ENCODE measurements around the gene PDZD2.
"Not testable (repeated sequence)": the region's sequence is repeated elsewhere in the genome, so short reads cannot be mapped to it uniquely, and the experiment has no call there.

Gene PDZD2

DNA sequence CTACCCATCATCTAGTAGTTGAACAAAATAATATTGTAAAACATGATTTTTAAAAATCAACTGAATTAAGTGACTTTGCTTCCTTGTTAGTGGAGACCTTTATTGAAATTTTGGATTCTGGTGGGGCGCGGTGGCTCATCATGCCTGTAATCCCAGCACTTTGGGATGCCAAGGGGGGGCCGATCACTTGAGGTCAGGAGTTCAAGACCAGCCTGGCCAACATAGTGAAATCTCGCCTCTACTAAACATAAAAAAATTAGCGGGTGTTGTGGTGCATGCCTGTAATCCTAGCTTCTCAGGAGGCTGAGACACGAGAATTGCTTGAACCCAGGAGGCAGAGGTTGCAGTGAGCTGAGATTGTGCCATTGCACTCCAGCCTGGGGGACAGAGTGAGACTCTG, 439.9 kb downstream of the PDZD2 start:
- not testable (repeated sequence) for DNase-seq (ENCODE audit: low spot score)

GRCh38 chr5:32080565-32080964, 441.6 kb downstream of the PDZD2 start:
- DNase-seq (ENCODE audit: low spot score), result not testable (repeated sequence)

DNA sequence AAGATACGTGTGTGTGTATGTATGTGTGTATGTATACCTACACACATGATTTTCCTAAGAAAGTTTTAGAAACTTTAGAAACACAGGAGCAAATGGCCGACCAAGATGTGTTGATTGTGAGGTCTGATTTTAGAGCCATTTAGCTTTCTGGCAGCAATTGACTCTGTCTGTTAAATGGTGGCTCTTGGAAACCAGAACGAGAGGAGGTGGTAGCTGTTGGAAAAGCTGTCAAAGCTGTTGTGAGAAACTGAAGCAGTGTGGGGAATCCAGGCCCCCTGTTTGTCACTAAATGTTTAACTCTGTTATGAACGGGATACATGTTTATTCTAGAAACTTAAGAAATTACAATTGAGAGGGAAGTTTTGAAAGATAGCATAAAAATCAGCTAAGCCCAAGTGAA, 443.8 kb downstream of the PDZD2 start:
- no peak for DNase-seq (ENCODE audit: low spot score)

DNA sequence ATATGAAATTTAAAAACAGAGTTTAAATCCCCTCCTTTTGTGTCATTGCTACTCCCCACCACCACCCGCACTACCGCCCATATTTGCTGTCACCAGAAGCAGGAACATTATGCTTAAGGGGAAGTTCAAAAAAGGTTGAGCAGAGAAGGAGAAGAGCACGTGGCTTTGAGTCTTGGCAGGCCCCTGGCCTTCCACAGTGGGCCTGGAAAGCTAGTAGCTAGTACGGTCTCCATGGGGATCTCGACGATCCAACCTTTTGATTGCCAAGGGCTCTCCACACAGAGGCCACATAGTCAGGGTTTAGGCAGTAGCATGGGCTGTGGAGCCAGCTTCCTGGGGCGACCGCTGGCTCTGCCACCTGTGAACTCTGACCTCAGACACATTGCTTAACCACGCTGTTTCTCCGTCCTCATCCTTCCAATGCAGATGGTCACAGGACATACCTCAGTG, 445.1 kb downstream of the PDZD2 start:
- no peak for DNase-seq (ENCODE audit: low spot score)

DNA sequence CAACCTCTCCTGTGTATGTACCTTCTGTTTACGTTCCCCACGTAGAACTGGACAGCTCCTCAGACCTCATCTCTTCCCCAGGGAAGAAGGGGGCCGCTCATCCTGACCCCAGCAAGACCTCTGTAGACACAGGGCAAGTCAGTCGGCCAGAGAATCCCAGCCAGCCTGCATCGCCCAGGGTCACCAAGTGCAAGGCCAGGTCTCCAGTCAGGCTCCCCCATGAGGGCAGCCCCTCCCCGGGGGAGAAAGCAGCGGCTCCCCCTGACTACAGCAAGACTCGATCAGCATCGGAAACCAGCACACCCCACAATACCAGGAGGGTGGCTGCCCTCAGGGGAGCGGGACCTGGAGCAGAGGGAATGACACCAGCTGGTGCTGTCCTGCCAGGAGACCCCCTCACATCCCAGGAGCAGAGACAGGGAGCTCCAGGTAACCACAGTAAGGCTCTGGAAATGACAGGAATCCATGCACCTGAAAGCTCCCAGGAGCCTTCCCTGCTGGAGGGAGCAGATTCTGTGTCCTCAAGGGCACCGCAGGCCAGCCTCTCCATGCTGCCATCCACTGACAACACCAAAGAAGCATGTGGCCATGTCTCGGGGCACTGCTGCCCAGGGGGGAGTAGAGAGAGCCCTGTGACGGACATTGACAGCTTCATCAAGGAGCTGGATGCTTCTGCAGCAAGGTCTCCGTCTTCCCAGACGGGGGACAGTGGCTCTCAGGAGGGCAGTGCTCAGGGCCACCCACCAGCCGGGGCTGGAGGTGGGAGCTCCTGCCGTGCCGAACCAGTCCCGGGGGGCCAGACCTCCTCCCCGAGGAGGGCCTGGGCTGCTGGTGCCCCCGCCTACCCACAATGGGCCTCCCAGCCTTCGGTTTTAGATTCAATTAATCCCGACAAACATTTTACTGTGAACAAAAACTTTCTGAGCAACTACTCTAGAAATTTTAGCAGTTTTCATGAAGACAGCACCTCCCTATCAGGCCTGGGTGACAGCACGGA, 448.5 kb downstream of the PDZD2 start:
- DNase-seq (ENCODE audit: low spot score), result no peak

DNA sequence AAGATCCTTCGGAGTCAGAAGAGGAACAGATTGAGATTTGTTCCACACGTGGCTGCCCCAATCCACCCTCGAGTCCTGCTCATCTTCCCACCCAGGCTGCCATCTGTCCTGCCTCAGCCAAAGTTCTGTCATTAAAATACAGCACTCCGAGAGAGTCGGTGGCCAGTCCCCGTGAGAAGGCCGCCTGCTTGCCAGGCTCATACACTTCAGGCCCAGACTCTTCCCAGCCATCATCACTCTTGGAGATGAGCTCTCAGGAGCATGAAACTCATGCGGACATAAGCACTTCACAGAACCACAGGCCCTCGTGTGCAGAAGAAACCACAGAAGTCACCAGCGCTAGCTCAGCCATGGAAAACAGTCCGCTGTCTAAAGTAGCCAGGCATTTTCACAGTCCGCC, 449.3 kb downstream of the PDZD2 start:
- no peak for DNase-seq (ENCODE audit: low spot score)

- DNase-seq (ENCODE audit: low spot score), result no peak
Measured at GRCh38 chr5:32089146-32090000, 450.4 kb downstream of the PDZD2 start.

DNA sequence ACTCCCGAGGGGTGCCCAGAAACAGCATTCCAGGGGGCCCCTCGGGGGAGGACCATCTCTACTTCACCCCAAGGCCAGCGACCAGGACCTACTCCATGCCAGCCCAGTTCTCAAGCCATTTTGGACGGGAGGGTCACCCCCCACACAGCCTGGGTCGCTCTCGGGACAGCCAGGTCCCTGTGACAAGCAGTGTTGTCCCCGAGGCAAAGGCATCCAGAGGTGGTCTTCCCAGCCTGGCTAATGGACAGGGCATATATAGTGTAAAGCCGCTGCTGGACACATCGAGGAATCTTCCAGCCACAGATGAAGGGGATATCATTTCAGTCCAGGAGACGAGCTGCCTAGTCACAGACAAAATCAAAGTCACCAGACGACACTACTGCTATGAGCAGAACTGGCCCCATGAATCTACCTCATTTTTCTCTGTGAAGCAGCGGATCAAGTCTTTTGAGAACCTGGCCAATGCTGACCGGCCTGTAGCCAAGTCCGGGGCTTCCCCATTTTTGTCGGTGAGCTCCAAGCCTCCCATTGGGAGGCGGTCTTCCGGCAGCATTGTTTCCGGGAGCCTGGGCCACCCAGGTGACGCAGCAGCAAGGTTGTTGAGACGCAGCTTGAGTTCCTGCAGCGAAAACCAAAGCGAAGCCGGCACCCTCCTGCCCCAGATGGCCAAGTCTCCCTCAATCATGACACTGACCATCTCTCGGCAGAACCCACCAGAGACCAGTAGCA, 451.3 kb downstream of the PDZD2 start:
- no peak for DNase-seq (ENCODE audit: low spot score)

DNA sequence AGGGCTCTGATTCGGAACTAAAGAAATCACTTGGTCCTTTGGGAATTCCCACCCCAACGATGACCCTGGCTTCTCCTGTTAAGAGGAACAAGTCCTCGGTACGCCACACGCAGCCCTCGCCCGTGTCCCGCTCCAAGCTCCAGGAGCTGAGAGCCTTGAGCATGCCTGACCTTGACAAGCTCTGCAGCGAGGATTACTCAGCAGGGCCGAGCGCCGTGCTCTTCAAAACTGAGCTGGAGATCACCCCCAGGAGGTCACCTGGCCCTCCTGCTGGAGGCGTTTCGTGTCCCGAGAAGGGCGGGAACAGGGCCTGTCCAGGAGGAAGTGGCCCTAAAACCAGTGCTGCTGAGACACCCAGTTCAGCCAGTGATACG, 451.8 kb downstream of the PDZD2 start:
- no peak for DNase-seq (ENCODE audit: low spot score)

DNA sequence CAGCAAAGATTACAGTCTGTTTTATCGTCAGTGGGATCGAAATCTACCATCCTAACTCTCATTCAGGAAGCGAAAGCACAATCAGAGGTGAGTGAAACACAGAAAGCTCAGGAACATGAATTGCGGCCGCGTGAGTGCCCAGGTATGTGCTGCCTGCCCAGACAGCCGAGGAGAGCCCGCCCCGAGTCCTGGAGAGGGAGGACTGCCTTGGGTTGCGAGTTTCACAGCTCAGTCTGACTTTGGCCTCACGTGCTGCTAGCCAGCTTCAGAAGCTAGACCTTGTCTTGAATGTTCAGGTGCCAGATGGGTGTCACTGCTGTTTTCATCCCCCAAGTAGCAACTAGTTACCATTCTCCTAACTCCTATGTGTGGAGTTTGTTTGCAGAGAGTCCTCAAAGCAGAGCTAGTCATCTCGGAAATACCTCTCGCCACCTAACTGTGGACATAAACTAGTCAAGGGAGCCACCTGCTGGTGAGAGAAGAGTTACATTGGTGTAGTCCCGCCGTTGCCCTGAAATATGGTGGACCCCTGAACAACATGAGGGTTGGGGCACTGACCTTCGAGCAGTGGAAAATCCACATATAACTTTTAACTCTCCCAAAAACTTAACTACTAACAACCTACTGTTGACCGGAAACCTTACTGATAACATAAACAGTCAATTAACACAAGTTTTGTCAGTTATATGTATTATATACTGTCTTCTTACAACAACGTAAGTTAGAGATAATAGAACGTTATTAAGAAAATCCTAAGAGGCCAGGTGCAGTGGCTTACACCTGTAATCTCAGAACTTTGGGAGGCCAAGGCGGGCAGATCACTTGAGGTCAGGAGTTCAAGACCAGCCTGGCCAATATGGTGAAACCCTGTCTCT, 454.2 kb downstream of the PDZD2 start:
- peak; percentile 60 for DNase-seq (ENCODE audit: low spot score)

DNA sequence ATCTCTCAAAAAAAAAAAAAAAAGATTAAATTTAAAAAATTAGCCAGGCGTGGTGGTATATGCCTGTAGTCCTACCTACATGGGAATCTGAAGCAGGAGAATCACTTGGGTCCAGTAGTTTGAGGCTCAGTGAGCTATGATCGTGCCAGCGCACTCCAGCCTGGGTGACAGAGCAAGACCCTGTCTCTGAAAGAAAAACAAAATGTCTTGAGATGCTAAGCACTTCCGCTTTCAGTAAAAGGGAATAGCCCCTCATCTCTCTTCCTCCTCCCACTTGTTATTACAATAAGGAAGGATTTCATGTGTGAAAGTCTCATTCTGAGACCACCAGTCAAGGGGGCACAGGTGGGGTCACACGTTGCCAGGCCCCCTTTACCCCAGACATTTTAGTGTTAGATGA, 455.8 kb downstream of the PDZD2 start:
- no peak for DNase-seq (ENCODE audit: low spot score)

- DNase-seq (ENCODE audit: low spot score), result no peak
Measured at GRCh38 chr5:32095261-32095671, 456.3 kb downstream of the PDZD2 start.

DNA sequence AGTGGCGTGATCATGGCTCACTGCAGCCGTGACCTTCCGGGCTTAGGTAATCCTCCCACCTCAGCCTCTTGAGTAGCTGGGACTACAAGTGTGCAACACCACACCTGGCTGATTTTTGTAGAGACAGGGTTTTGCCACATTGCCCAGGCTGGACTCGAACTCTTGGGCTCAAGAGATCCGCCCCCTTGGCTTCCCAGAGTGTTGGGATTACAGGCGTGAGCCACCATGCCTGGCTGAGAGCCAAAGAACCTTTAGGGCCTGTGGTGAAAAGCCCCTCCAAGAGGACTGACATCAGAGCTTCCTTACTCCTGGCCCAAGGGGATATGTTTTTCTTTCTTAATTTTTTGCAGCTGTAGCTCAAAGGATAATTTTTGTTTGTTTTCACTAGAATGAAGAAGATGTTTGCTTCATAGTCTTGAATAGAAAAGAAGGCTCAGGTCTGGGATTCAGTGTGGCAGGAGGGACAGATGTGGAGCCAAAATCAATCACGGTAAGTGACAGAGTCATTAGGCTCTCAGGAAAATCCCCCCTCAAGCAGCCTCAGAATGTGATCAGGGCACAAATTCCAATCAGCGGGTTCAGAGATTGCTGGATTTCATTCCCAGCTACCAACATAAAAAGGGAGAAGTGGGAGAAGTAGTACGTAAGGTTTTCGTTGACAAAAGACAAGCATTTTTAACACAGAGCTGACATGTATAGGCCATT, 458.1 kb downstream of the PDZD2 start:
- no peak for DNase-seq (ENCODE audit: low spot score)

- no peak for DNase-seq (ENCODE audit: low spot score)
Measured at GRCh38 chr5:32098291-32098690, 459.4 kb downstream of the PDZD2 start.

GRCh38 chr5:32098890-32099310, 460.0 kb downstream of the PDZD2 start:
- no peak for DNase-seq (ENCODE audit: low spot score)

DNA sequence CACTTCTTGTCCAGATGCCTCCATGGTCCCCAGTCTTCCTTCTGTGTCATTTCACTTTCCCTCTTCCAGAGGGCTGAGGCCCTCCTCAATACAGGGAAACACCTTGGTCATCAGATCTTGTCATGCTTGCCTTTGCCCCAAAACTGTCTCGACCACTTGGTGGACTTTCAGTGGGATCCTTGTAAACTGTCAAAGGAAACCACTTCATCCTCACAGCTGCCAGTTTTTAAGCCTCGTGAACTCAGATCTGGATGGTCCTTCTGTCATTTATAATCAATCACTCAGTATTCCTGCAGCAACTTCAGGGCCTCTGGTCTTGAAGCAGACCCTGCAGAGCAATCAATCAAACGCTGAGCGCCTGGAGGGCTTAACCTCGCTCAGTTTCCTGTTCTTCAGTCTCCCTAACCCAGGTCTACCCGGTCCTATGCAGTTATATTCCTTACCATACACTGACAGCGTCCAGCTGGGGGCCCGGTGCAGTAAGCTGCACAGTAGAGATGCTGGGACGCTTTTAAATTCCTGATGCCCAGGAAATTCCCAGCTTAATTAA, 460.6 kb downstream of the PDZD2 start:
- no peak for DNase-seq (ENCODE audit: low spot score)

- no peak for DNase-seq (ENCODE audit: low spot score)
Measured at GRCh38 chr5:32100230-32100629, 461.3 kb downstream of the PDZD2 start.

DNA sequence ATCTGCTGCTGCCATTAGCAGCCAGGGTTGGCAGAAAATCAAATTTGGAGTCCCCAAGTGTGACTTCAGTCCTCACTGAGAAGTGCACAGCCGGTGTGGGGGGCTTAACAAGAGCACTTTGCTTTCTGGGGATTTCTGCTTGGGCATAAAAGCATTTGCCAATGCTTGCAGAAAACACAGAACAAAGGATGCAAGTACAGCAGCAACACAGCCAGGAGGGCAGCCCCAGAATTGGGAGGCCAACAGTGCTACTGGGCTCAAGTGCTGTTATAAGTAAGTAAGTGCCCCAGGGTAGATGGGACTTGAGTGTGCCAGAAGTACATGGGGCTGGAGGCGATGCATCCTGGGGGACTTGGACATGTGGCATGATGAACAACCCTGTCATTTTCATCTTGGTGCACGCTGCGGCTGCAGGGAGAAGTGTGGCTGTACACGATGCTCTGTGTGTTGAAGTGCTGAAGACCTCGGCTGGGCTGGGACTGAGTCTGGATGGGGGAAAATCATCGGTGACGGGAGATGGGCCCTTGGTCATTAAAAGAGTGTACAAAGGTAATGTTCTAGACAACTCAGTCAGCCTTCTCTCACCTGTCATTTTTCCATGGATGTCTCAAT, 461.9 kb downstream of the PDZD2 start:
- DNase-seq (ENCODE audit: low spot score), result no peak

GRCh38 chr5:32102254-32102986, 463.5 kb downstream of the PDZD2 start:
- DNase-seq (ENCODE audit: low spot score), result no peak

All from hematopoietic multipotent progenitor cell treated with erythropoietin and hydrocortisone succinate and interleukin-3 and kit ligand, for 15 days (in vitro differentiated cells).